KMS-11 (cell line): Measurements from ENCODE around the gene NOL4L.

ENCODE experiments used
- H2AFZ ChIP-seq: fragments of 200-600 bp; sonication (generic); 2 replicates; pipeline ENCODE4 v1.6.1; 2016; ENCODE audit warnings: antibody characterized with exemption, mixed run types, low read depth
- H3K27ac ChIP-seq: fragments of 200-600 bp; sonication (generic); 2 replicates; pipeline ENCODE4 v1.6.1; 2016; ENCODE audit warnings: mild to moderate bottlenecking, mixed run types
- H3K27me3 ChIP-seq: fragments of 200-600 bp; sonication (generic); 2 replicates; pipeline ENCODE4 v1.6.1; 2017; ENCODE audit warnings: mild to moderate bottlenecking, low read depth, mixed run types, moderate library complexity; ENCODE audit not compliant: insufficient read depth
- H3K36me3 ChIP-seq: fragments of 200-600 bp; sonication (generic); 2 replicates; pipeline ENCODE4 v1.6.1; 2017; ENCODE audit warnings: mild to moderate bottlenecking, mixed run types; ENCODE audit not compliant: insufficient read depth
- H3K4me1 ChIP-seq: fragments of 200-600 bp; sonication (generic); 2 replicates; pipeline ENCODE4 v1.6.1; 2016; ENCODE audit warnings: mild to moderate bottlenecking, low read depth, mixed run types; ENCODE audit not compliant: poor library complexity, severe bottlenecking
- H3K4me2 ChIP-seq: fragments of 200-600 bp; sonication (generic); 2 replicates; pipeline ENCODE4 v1.7.0; 2016; ENCODE audit warnings: mild to moderate bottlenecking, mixed run types
- H3K4me3 ChIP-seq: fragments of 200-600 bp; sonication (generic); IDR thresholded peaks from 2 replicates; pipeline ENCODE4 v1.6.1; 2017; ENCODE audit warnings: low read depth, low read length, mixed read lengths; ENCODE audit not compliant: insufficient read depth
- H3K79me2 ChIP-seq: fragments of 200-600 bp; sonication (generic); 2 replicates; pipeline ENCODE4 v1.6.1; 2016; ENCODE audit warnings: low read depth, mixed run types; ENCODE audit not compliant: insufficient read depth
- H3K9ac ChIP-seq: fragments of 200-600 bp; sonication (generic); 2 replicates; pipeline ENCODE4 v1.6.1; 2016; ENCODE audit warnings: mild to moderate bottlenecking, mixed run types
- H4K20me1 ChIP-seq: fragments of 200-600 bp; sonication (generic); 2 replicates; pipeline ENCODE4 v1.6.1; 2016; ENCODE audit warnings: mild to moderate bottlenecking, mixed run types; ENCODE audit not compliant: insufficient read depth
- TF ChIP-seq, protein P1 (sequence below): fragments of 200-600 bp; sonication (generic); conservative IDR thresholded peaks from 2 replicates; pipeline ENCODE4 v1.6.1; 2017; ENCODE audit warnings: low read depth, mild to moderate bottlenecking, antibody characterized with exemption, low read length, moderate library complexity, mixed read lengths

The NOL4L gene

DNA sequence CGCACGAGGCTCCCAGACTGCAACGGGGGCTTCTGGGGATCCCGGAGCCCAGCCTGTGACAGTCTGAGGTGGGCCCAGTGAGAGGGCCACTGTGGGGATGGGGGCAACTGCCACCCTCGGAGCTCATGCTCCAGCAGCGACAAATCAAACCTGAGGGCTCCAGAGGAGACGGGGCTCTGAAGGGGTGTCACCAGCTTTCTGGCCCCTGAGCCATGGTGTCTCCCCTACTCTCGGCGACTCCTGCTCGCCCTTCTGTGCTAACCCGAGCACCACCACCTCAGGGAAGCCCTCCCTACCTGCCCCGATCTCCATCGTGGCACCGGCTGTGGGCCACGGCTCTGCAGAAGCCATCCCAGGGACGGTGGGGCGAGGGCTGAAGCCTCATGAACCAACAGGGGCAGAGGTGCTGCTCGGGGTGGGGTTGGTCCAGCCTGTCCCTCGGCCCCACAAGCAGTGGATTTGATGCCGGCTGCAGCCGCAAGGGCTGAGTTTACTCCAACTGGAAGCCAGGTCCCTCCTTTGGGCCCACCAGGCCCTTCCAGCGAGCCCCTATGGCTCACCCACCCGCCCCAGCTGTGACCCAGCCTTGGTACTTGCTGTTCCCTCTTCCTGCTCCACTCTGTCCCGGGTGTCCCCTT lies 124.3 kb downstream of the NOL4L start:
- Histone ChIP-seq H2AFZ (no peak overlapping the region), H3K36me3 (no peaks in the 10 kb centered on the region), H3K27ac (no peak overlapping the region), H3K4me2 (no peak overlapping the region), H3K27me3 (no peaks in the 10 kb centered on the region), H3K4me1 (peaks cover 18% of the 10 kb centered on the region), H3K79me2 (no peaks in the 10 kb centered on the region), H3K9ac (no peak overlapping the region), H4K20me1 (no peaks in the 10 kb centered on the region), H3K4me3 (no peak overlapping the region)
- TF ChIP-seq, protein P1, sequence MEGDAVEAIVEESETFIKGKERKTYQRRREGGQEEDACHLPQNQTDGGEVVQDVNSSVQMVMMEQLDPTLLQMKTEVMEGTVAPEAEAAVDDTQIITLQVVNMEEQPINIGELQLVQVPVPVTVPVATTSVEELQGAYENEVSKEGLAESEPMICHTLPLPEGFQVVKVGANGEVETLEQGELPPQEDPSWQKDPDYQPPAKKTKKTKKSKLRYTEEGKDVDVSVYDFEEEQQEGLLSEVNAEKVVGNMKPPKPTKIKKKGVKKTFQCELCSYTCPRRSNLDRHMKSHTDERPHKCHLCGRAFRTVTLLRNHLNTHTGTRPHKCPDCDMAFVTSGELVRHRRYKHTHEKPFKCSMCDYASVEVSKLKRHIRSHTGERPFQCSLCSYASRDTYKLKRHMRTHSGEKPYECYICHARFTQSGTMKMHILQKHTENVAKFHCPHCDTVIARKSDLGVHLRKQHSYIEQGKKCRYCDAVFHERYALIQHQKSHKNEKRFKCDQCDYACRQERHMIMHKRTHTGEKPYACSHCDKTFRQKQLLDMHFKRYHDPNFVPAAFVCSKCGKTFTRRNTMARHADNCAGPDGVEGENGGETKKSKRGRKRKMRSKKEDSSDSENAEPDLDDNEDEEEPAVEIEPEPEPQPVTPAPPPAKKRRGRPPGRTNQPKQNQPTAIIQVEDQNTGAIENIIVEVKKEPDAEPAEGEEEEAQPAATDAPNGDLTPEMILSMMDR = no peak

DNA sequence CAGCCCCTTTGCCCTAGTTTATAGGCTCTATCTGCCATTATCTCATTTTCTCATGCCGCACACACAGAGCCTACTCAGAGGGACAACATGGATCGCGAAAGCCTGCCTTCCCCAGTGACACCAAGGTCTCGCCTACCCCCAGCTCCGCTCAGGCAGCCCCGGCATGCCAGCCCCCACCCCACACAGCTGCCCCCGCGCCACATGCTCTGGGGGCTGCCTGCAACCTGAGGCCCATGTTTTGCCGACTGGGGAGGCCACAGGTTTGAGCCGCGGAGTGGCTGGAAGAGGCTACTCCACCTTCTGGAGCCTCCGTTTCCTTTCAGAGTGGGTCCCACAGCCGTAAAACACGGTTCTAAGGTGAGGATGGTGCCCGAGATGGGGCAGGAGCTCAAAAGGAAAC lies 124.9 kb downstream of the NOL4L start:
- H4K20me1 ChIP-seq = no peaks in the 10 kb centered on the region
- H3K79me2 ChIP-seq = no peaks in the 10 kb centered on the region

DNA sequence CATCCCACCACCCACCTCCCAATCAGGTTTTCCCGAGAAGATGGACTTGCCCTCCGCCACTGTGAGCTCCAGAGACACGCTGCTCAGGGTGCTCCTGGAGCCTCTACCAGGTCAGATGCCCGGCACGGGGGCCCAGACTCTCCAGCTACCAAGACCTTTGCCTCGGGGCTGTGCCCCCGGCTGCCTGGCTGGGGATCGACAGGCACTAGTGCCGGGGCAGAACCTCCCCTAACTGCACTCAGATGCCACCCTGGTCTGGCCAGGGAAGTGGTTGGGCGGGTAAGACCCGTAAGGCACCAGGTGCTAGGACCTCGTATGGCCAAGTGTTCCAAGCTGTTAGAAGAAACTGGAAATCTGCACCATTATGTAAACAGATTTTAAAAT lies 126.3 kb downstream of the NOL4L start:
- no peak overlapping the region for H3K27ac ChIP-seq
- TF ChIP-seq, protein P1 = no peak
- no peak overlapping the region for H2AFZ ChIP-seq
- H3K4me2 ChIP-seq = no peak overlapping the region
- no peaks in the 10 kb centered on the region for H3K79me2 ChIP-seq
- no peaks in the 10 kb centered on the region for H3K27me3 ChIP-seq
- peaks cover 18% of the 10 kb centered on the region for H3K4me1 ChIP-seq
- no peak overlapping the region for H3K9ac ChIP-seq
- no peaks in the 10 kb centered on the region for H4K20me1 ChIP-seq
- H3K36me3 ChIP-seq = no peaks in the 10 kb centered on the region
- H3K4me3 ChIP-seq = no peak overlapping the region

More for the DNA sequence above, 124.9 kb downstream of the NOL4L start:
- H3K9ac ChIP-seq = no peak overlapping the region
- no peaks in the 10 kb centered on the region for H3K27me3 ChIP-seq
- H3K4me1 ChIP-seq = peaks cover 18% of the 10 kb centered on the region
- no peaks in the 10 kb centered on the region for H3K36me3 ChIP-seq
- TF ChIP-seq, protein P1 = no peak
- H3K4me3 ChIP-seq = no peak overlapping the region
- no peak overlapping the region for H3K27ac ChIP-seq
- H2AFZ ChIP-seq = no peak overlapping the region
- no peak overlapping the region for H3K4me2 ChIP-seq

DNA sequence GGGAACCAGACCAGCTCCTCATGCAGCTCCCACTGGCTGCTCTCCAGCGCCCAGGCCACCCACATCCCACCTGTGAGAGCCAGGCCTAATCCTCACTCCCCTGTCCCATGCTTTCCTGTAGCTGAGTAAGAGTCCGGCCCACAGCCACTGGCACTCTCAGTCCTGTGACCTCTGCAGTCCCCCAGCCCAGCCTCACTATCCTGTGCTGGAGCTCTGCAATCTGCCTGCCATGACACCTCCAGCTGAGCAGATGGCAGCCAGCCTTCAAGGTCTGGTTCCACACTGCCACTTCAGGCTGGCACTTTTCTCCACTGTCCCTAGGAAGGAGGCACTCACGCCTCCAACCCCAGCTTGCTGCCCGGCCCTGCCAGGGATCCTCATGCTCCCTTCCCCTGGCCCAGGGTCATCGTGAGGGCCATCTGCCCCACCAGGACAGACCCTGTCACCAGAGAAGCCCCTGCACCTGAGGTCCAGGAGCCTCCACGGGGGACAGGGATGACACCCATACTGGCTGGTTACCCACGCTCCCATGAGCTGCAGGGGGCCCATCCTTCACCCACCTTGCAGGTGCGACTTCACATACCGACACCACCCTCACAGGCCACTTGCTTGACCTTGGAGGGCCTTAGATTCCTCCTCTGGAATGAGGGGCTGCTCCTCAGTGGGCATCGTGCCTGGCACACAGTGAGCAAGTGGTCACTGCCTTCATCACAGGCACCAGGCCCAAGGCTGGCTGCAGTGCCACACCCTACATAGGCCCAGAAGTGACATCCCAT lies 126.9 kb downstream of the NOL4L start:
- TF ChIP-seq, protein P1 = no peak
- H2AFZ ChIP-seq = peak overlapping the region; percentile 81; the same call in 1 of the 2 replicates
- H3K79me2 ChIP-seq = no peaks in the 10 kb centered on the region
- no peak overlapping the region for H3K4me3 ChIP-seq
- H3K4me2 ChIP-seq = peak overlapping the region; percentile 86; the same call in 1 of the 2 replicates
- no peak overlapping the region; the same call in 1 of the 2 replicates for H3K9ac ChIP-seq
- H3K27ac ChIP-seq = peak overlapping the region; percentile 45; the same call in 1 of the 2 replicates
- H4K20me1 ChIP-seq = no peaks in the 10 kb centered on the region
- H3K4me1 ChIP-seq = peaks cover 18% of the 10 kb centered on the region
- no peaks in the 10 kb centered on the region for H3K27me3 ChIP-seq
- H3K36me3 ChIP-seq = no peaks in the 10 kb centered on the region
